IPS DF 19.7 (cell line): ENCODE measurements around the gene CTSO.

Source experiments
- DNase-seq: peaks from one replicate; pipeline ENCODE4 v3.0.0-alpha.2; 2013; ENCODE audit warnings: low read depth, low spot score

The CTSO gene

DNA sequence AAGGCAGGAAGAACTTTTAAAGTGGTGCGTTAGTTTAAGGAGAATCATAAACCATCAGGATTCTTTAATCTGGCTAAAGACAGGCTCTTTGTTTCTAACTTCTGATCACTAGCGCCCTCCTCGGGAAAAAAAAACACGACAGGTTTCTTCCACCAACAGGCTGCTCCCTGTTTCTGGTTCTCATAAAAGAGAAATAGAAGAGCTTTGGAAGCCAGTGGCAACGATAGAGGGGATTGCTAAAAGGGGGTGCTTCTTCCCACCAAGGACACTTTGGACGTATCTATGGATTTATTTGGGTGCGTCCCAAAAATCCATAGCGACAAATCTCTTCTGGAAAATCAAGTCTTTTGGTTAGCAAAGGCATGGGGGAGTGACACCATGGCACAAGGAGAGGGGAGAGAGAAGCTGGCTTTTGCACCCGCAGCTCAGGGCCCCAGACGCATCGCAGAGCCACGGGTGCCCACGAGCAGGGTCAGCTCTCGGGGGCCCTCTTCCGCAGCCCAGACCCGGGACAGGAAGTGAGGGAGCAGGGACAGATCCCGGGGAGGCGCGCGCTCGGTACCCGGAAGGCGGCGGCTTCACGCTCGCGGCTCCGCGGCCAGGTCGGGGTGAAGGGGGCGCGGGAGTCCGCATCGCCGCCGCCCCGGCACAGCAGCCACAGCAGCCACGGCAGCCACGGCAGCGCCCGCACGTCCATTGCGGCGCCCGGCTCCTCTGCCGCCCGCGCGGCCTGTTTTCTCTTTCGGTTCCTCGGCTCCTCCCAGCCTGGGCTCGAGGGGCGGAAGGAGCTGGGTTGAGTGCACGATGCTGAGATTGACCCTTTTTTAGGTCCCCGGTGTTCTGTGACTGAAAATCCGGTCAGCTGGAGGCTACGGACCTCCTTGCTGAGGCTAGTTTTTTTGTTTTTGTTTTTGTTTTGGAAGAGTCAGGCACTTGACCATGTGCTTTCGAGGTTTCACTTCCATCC, at the start of gene CTSO:
Gene CTSO, minus strand, starts transcription at position 716 of the 967 bp plus-strand sequence. Its CDS starts 19 bp downstream, at position 697.
- no peak for DNase-seq

DNA sequence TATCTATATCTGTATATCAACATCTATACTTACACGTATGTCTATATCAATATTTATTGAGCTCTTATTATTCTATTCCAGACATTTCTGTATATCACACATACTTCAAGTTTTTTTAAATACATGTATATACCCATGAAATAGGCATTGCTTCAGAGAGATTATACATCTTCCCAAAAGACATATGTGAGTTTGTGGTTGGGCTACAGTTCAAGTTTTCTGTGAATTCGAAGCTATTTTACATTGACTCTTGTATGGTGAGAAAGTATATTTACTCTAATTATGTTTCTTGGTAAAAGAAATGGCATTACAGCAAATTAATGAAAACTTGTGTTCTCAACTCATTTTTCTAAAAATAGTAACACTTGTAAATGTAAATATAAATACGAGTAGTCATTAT, 46.8 kb upstream of the CTSO start:
- no peak for DNase-seq

DNA sequence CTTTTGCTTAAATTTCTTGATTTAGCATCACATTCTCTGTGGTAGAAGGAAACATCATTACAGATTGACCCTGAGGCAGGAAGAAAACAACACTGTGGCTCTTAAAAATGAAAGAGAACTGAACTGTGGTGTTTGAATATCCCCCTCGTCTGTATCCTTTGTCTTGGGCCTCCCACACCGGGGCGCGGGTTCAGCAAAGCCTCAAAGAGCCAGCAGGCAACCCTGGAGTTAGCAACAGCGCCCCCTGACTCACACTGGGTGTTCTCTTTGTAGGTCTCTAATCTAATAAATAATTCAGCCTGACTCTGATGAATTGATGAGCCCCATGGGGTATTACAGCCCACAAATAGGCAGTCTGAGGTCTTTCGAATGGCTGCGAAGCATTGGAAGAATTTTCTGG, 46.1 kb upstream of the CTSO start:
- DNase-seq = peak; percentile 64

GRCh38 chr4:155995069-155995468, 41.4 kb upstream of the CTSO start:
- no peak for DNase-seq

DNA sequence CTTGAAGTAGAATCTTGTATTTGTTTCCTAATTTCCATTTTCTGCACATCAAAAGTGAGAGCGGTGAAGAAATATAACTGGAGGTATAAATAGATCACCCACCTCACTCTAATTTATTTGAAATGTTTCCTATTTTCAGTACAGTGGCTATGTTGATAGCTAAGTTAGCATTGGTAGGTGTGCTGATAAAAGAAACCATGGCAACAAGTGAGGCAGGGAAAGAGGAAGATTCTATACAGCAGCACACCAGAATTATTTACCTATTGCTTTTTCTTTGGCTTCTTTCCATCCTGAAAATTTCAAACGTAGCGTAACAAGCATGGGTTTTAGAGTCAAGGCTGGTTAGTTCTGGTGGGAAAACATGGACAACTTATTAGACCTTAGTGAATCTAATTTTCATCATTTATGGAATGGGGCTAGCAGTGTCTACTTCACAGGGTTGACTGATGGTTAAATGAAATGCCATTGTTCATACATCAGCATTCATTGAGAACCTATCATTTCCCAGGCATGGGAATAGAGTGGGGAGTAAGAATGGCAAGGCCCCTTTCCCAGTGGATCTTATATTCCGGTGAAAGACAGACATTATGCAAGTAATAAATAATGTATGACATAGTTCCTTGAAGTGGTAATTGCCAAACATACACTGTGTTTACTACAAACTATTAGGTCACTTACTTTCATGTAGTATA, 30.6 kb upstream of the CTSO start:
- DNase-seq = no peak

GRCh38 chr4:155982736-155983385, 29.2 kb upstream of the CTSO start:
- DNase-seq = no peak

- DNase-seq = no peak
Measured at GRCh38 chr4:155978810-155979209, 25.1 kb upstream of the CTSO start.

DNA sequence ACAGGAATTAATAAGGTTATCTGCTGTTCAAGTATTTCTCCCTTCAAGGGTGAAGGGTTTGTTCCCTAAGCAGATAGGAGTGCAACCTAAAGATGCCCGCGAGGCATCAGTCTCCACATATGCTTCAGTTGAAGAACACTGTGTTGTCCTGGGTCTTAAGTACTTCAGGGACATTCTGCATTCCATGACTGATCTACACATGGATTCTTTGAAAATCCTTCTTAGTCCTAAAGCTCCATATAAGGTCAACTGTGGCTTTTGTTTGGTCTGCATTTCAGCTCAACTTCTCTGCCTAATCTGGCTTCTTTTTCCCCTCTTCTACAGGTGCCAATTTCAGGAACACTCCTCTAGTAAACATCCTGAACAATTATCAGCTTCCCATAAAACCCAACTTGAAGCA, 21.8 kb upstream of the CTSO start:
- DNase-seq = no peak

- no peak for DNase-seq
Measured at GRCh38 chr4:155974996-155975395, 21.3 kb upstream of the CTSO start.

GRCh38 chr4:155974476-155974749, 20.7 kb upstream of the CTSO start:
- DNase-seq = no peak

GRCh38 chr4:155973639-155974475, 20.2 kb upstream of the CTSO start:
- no peak for DNase-seq

- no peak for DNase-seq
Measured at GRCh38 chr4:155972098-155972497, 18.4 kb upstream of the CTSO start.

DNA sequence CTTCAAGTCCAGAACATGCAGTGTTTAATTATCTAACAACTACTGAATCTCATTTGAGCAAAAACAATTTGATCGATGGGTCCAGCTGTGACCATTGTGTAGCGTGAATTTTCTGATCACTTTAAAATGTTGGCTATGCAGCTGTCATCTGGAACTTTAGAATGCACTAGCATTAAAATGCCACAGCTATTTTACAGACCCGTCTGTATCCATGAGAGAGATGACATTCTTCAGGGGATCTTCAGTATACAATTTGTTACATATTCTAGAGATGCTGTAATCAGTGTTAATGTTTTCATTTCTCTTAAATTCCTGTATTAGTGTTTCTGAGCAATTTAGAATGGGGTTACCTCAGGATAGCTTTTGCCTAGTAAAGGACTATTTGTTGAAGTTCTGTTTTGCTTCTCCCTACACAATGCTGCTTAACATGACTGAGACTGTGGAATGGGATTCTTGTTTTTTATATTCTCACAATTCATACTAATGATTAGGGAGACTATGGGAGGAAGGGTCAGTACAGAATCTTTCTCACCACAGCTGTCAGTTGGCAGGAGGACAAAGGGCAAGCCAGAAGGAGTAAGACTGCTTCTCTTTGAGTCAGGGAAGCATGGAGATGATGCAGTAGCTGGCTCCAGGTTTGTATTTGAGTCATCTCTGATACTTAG, 13.2 kb upstream of the CTSO start:
- DNase-seq = no peak

GRCh38 chr4:155966171-155966570, 12.5 kb upstream of the CTSO start:
- DNase-seq = no peak

- DNase-seq = no peak
Measured at GRCh38 chr4:155964016-155964891, 10.6 kb upstream of the CTSO start.

GRCh38 chr4:155962767-155963166, 9.1 kb upstream of the CTSO start:
- no peak for DNase-seq

DNA sequence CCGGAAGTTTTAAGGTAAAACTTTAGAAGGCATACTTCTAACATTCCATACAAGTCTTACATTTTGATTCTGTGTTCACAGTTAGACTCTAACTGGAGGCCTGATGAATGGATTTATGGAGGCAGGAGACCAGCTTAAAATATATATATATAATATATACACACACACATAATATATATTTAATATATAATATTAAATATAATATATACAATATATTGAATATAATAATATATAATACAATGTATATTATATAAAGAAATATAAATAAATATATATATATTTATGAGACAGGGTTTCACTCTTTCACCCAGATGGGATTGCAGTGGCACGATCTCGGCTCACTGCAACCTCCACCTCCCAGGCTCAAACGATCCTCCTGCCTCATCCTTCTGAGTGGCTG, 7.9 kb upstream of the CTSO start:
- no peak for DNase-seq

GRCh38 chr4:155960522-155960921, 6.9 kb upstream of the CTSO start:
- no peak for DNase-seq

GRCh38 chr4:155959417-155959816, 5.8 kb upstream of the CTSO start:
- DNase-seq = no peak

- no peak for DNase-seq
Measured at GRCh38 chr4:155956461-155956860, 2.8 kb upstream of the CTSO start.
